Measurements from ENCODE around the gene KIR3DL3. TPM values are rescaled to one million over a fixed set of nuclear protein-coding genes. Genes with fewer than 3 reads are reported as not detected.

Gene KIR3DL3
- total RNA-seq (2022; extraction: Qiagen RNA extraction; ENCODE audit: low read depth), result not detected in 5 replicates

DNA sequence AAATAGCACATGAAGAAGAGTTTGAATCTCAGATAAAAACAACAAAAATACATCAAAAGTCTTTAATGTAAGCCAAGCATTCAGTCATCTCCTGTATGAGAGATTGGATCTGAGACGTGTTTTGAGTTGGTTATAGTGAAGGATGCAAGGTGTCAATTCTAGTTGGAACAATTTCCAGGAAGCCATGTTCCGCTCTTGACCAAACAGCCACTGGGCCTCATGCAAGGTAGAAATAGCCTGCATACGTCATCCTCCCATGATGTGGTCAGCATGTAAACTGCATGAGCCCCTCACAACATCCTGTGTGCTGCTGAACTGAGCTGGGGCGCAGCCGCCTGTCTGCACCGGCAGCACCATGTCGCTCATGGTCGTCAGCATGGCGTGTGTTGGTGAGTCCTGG lies at the start of gene KIR3DL3:
KIR3DL3 (plus strand) TSS at position 301 of the 400 bp plus-strand sequence; CDS start at position 356, 55 bp downstream.

GRCh38 chr19:54738306-54738705 lies 14.1 kb downstream of the KIR3DL3 start, which contains the start of gene KIR2DL3:
Gene KIR2DL3 (plus strand): TSS chr19:54738513. CDS start chr19:54738546, 33 bp downstream.

GRCh38 chr19:54769646-54770045 lies 45.4 kb downstream of the KIR3DL3 start, which contains the start of gene KIR2DL1:
Gene KIR2DL1 (plus strand): TSS chr19:54769793. CDS start chr19:54769851, 58 bp downstream.

Other genes with a start within 250 kb of the KIR3DL3 start
- not detected in 5 replicates for gene LAIR2, start 221.6 kb upstream of the KIR3DL3 start, total RNA-seq (2022; extraction: Qiagen RNA extraction; ENCODE audit: low read depth)
- gene LILRA2, start 150.7 kb upstream of the KIR3DL3 start, total RNA-seq (2022; extraction: Qiagen RNA extraction; ENCODE audit: low read depth), result not detected in 5 replicates
- not detected in 5 replicates for gene LILRA1, start 130.8 kb upstream of the KIR3DL3 start, total RNA-seq (2022; extraction: Qiagen RNA extraction; ENCODE audit: low read depth)
- not detected in 5 replicates for gene LILRB1, start 94.0 kb upstream of the KIR3DL3 start, total RNA-seq (2022; extraction: Qiagen RNA extraction; ENCODE audit: low read depth)
- gene LILRB4, start 61.5 kb upstream of the KIR3DL3 start, total RNA-seq (2022; extraction: Qiagen RNA extraction; ENCODE audit: low read depth), result not detected in 5 replicates
- not detected in 5 replicates for gene KIR2DL3, start 14.1 kb downstream of the KIR3DL3 start, total RNA-seq (2022; extraction: Qiagen RNA extraction; ENCODE audit: low read depth)
- gene KIR2DL1, start 45.4 kb downstream of the KIR3DL3 start, total RNA-seq (2022; extraction: Qiagen RNA extraction; ENCODE audit: low read depth), result not detected in 5 replicates
- not detected in 5 replicates for gene KIR2DL4, start 79.2 kb downstream of the KIR3DL3 start, total RNA-seq (2022; extraction: Qiagen RNA extraction; ENCODE audit: low read depth)
- not detected in 5 replicates for gene KIR3DL1, start 92.0 kb downstream of the KIR3DL3 start, total RNA-seq (2022; extraction: Qiagen RNA extraction; ENCODE audit: low read depth)
- not detected in 5 replicates for gene KIR2DS4, start 108.2 kb downstream of the KIR3DL3 start, total RNA-seq (2022; extraction: Qiagen RNA extraction; ENCODE audit: low read depth)
- not detected in 5 replicates for gene KIR3DL2, start 126.0 kb downstream of the KIR3DL3 start, total RNA-seq (2022; extraction: Qiagen RNA extraction; ENCODE audit: low read depth)
- gene FCAR, start 149.8 kb downstream of the KIR3DL3 start, total RNA-seq (2022; extraction: Qiagen RNA extraction; ENCODE audit: low read depth), result not detected in 5 replicates
- not detected in 5 replicates for gene NCR1, start 181.7 kb downstream of the KIR3DL3 start, total RNA-seq (2022; extraction: Qiagen RNA extraction; ENCODE audit: low read depth)
- 0.07 TPM in 1 of 5 replicates, not detected in the others for gene NLRP7, start 223.1 kb downstream of the KIR3DL3 start, total RNA-seq (2022; extraction: Qiagen RNA extraction; ENCODE audit: low read depth)
- gene NLRP2, start 241.9 kb downstream of the KIR3DL3 start, total RNA-seq (2022; extraction: Qiagen RNA extraction; ENCODE audit: low read depth), result 24.3 to 27.0 TPM (median 26.5 TPM) in 5 replicates

Measured in A549 treated with GW870086 at 1 μM for 4 hours (cell line).